HepG2 (cell line): ENCODE data around the gene SAPCD2. TPM values are rescaled to one million over a fixed set of nuclear protein-coding genes. Genes with fewer than 3 reads are reported as not detected.
A peak's percentile ranks its signal among the peaks of the same experiment; 100 is the strongest.

Experiments used
- ATAC-seq: fragments of 200-7000 bp; cut with Tn5 transposase; 3 replicates; pipeline ENCODE4 v1.9.1; 2020; ENCODE audit warnings: mild to moderate bottlenecking, moderate library complexity
- BruUV-seq: library from RNA; stranded (reverse); fragments of 400-500 nt; replicated peaks from 2 replicates; lab custom pipeline; 2021; lab: Mats Ljungman, UMichigan
- CTCF ChIA-PET: fragments of 300-600 bp; formaldehyde crosslinking; extraction: SDS; loops from one replicate; lab custom pipeline; 2021; ENCODE audit warnings: low total read pairs, inconsistent platforms, low intra/inter-chr PET ratio; lab: Yijun Ruan, JAX
- POLR2A ChIA-PET: fragments of 350-600 bp; sonication (Branson Sonifier 250); formaldehyde crosslinking; loops from one replicate; lab custom pipeline; 2020; ENCODE audit warnings: antibody characterized with exemption, inconsistent platforms; lab: Yijun Ruan, JAX
- DNase-seq: peaks from one replicate; pipeline ENCODE4 v3.0.0-alpha.2; 2015; ENCODE audit warnings: low spot score
- FAIRE-seq: peaks from 3 replicates; lab custom pipeline; 2011; peaks lifted over from hg19 to GRCh38; lab: Jason Lieb, UNC
- H2AFZ ChIP-seq: one replicate; pipeline ENCODE4 v1.6.1; 2011; ENCODE audit warnings: low read length, inconsistent platforms
- H3K27ac ChIP-seq: fragments of 300-600 bp; 3 replicates; pipeline ENCODE4 v1.8.0; 2011; ENCODE audit warnings: mixed run types, mild to moderate bottlenecking, mixed read lengths, low read length, inconsistent platforms; ENCODE audit not compliant: insufficient read depth; ENCODE audit errors: extremely low read length
- H3K27me3 ChIP-seq, 2 experiments: fragments of 200-600 bp in 1 of 2; 2 replicates in 1 of 2; 3 replicates in 1 of 2; pipeline versions ENCODE4 v1.6.0 to v1.8.0; 2011; ENCODE audit warnings: low read length in 2 of 2, mild to moderate bottlenecking in 2 of 2, moderate library complexity in 2 of 2, inconsistent platforms in 1 of 2; ENCODE audit not compliant: insufficient read depth in 2 of 2, control insufficient read depth in 1 of 2
- H3K36me3 ChIP-seq, 2 experiments: fragments of 200-600 bp in 1 of 2; replicated peaks in 1 of 2; 2 replicates in 1 of 2; 3 replicates in 1 of 2; pipeline versions ENCODE4 v1.5.1 to v1.8.0; 2011; ENCODE audit warnings: low read length in 2 of 2, inconsistent platforms in 1 of 2; ENCODE audit not compliant: insufficient read depth in 2 of 2, control insufficient read depth in 1 of 2
- H3K4me1 ChIP-seq: 2 replicates; pipeline ENCODE4 v1.5.1; 2012; ENCODE audit warnings: low read length, inconsistent platforms; ENCODE audit not compliant: insufficient read depth
- H3K4me2 ChIP-seq: 2 replicates; pipeline ENCODE4 v1.6.0; 2011; ENCODE audit warnings: low read depth, low read length, inconsistent platforms
- H3K4me3 ChIP-seq, 3 experiments: fragments of 200-600 bp in 1 of 3; sonication (generic), shearing (Covaris generic) in 1 of 3; replicated peaks in 1 of 3; 2 replicates each; pipeline ENCODE4 v1.5.1; 2011 to 2016; ENCODE audit warnings: low read length in 3 of 3, inconsistent platforms in 2 of 3, low read depth in 2 of 3, mild to moderate bottlenecking in 2 of 3, control low read depth in 1 of 3, mixed read lengths in 1 of 3; ENCODE audit not compliant: insufficient read depth in 1 of 3
- H3K79me2 ChIP-seq: one replicate; pipeline ENCODE4 v1.6.1; 2011; ENCODE audit warnings: low read length, inconsistent platforms; ENCODE audit not compliant: insufficient read depth
- H3K9ac ChIP-seq: 2 replicates; pipeline ENCODE4 v1.6.0; 2011; ENCODE audit warnings: mild to moderate bottlenecking, low read depth, low read length, inconsistent platforms; ENCODE audit not compliant: insufficient read depth
- H3K9me3 ChIP-seq: 2 replicates; pipeline ENCODE4 v1.5.1; 2012; ENCODE audit warnings: mild to moderate bottlenecking, low read length
- H4K20me1 ChIP-seq: 2 replicates; pipeline ENCODE4 v1.6.0; 2011; ENCODE audit warnings: inconsistent platforms, mild to moderate bottlenecking, low read length, moderate library complexity; ENCODE audit not compliant: insufficient read depth
- HNF4G ChIP-seq, 2 experiments: sonication (generic) in 1 of 2; formaldehyde crosslinking in 1 of 2; IDR thresholded peaks; 2 replicates each; pipeline versions ENCODE4 v1.4.0 to v1.6.1; 2011 to 2020; ENCODE audit warnings: borderline replicate concordance in 2 of 2, low read depth in 2 of 2, mild to moderate bottlenecking in 2 of 2, low read length in 1 of 2, missing genetic modification reagents in 1 of 2, moderate library complexity in 1 of 2
- ISX ChIP-seq: sonication (generic); formaldehyde crosslinking; conservative IDR thresholded peaks from 2 replicates; pipeline ENCODE4 v1.5.0; 2020; ENCODE audit warnings: missing genetic modification reagents
- KMT2B ChIP-seq: IDR thresholded peaks from 2 replicates; pipeline ENCODE4 v1.6.1; 2016; ENCODE audit warnings: missing genetic modification reagents, missing compliant biosample characterization
- MATR3 ChIP-seq: sonication (generic); formaldehyde crosslinking; IDR thresholded peaks from 2 replicates; pipeline ENCODE4 v1.4.0; 2020; ENCODE audit warnings: missing genetic modification reagents
- PAWR ChIP-seq: sonication (generic); formaldehyde crosslinking; IDR thresholded peaks from 2 replicates; pipeline ENCODE4 v1.4.0; 2020; ENCODE audit warnings: missing genetic modification reagents, mild to moderate bottlenecking, borderline replicate concordance
- RXRA ChIP-seq: sonication (generic); formaldehyde crosslinking; IDR thresholded peaks from 2 replicates; pipeline ENCODE4 v1.5.1; 2020; ENCODE audit warnings: missing genetic modification reagents
- ZBTB7B ChIP-seq: sonication (generic); formaldehyde crosslinking; IDR thresholded peaks from 2 replicates; pipeline ENCODE4 v1.4.0; 2020; ENCODE audit warnings: missing genetic modification reagents
- ZC3H13 ChIP-seq: sonication (generic); formaldehyde crosslinking; IDR thresholded peaks from 2 replicates; pipeline ENCODE4 v1.8.1; 2023; ENCODE audit warnings: mild to moderate bottlenecking, missing genetic modification reagents, moderate library complexity
- ZNF687 ChIP-seq: sonication (generic); formaldehyde crosslinking; IDR thresholded peaks from 2 replicates; pipeline ENCODE4 v1.5.1; 2020; ENCODE audit warnings: mild to moderate bottlenecking, missing genetic modification reagents, moderate library complexity
- ZNF770 ChIP-seq: sonication (generic); formaldehyde crosslinking; IDR thresholded peaks from 2 replicates; pipeline ENCODE4 v1.5.0; 2020; ENCODE audit warnings: mild to moderate bottlenecking, missing genetic modification reagents
- WGBS: methylation state at CpG from one replicate; pipeline ENCODE4 v1.1.6; 2017; ENCODE audit warnings: low lambda C conversion rate; 5-methylcytosine and 5-hydroxymethylcytosine counted together
- in situ Hi-C: cut with HindIII; loops from 2 replicates; pipeline ENCODE4 v1.10.0; 2017; ENCODE audit warnings: low pct_unique_long_range_greater_than_20kb; ENCODE audit not compliant: extremely low pct_ligation_motif_present
- intact Hi-C: fragments of 100-400 bp; cut with micrococcal nuclease; formaldehyde crosslinking; loops from one replicate; pipeline ENCODE4 v1.10.0; 2022; ENCODE audit not compliant: unreplicated experiment
- polyA plus RNA-seq, 8 experiments: library from polyadenylated mRNA; depleted of rRNA in 3 of 8; stranded (reverse) in 7 of 8; unstranded in 1 of 8; fragments of >200 nt; fragmentation: Illumina TruSeq in 4 of 8; extraction: Trizol in 4 of 8; gene quantifications; 2 replicates each; pipeline versions ENCODE4 v1.2.1 to v1.2.3, GENCODE V29; 2011 to 2016; ENCODE audit warnings: low read depth in 4 of 8, missing spikeins in 1 of 8, mixed read lengths in 1 of 8; ENCODE audit not compliant: insufficient read depth in 1 of 8
- total RNA-seq, 5 experiments: library from RNA; depleted of rRNA; stranded (reverse); fragments of >200 nt; fragmentation: Illumina TruSeq; extraction: Trizol; gene quantifications; 2 replicates each; pipeline ENCODE4 v1.2.3, GENCODE V29; 2016; ENCODE audit warnings: low read depth in 1 of 5

SAPCD2 gene
- total and polyA plus RNA-seq, 2 of the 13 experiments (the other 11 are each of a cell fraction or from before 2014, with no cell fraction given): 21.9 to 42.8 TPM

DNA sequence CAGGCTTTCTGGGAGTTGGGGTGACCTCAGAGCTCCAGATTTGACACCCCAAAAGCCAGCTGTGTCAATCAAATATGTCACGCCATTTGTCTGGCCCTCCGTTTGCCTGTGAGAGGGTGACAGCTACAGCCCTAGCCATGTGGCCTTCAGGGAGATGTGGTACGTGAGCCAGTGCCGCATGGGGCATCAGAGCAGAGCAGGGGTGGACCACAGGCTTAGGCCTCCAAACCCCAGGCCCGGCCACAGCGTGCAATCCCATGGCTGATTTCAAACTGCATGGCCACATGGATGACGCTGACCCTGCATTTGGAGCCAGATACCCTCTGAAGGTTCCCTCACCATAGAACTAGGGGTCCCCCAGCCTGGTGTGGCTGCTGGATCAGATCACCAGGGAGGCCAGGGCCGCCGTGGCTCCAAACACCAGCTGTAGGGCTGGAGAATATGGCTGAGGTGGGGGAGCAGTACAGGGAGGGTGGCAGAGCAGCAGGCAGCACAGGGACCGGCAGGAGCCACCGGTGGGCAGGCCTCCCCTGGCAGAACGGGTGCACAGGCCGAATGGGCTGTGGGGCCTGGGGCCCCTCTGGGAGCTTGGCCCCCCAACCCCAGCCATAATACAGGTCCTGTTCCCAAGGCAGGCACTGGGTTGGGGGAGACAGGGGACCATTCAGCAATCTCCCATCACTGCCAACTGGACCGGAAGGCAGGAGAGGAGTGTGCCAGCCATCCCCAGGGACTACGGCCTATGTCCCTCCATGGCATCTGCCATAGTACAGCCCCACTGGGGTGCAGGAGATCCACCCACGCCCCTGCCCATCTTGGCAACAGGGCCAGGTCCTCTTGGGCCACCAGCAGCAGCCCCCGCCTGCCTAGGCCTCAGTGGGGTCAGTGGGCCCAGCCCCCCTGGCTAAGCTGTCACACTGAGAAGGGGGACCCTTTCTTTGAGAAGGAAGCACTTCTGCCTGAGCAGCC, 1.5 kb downstream of the SAPCD2 start:
- peaks cover 13% of the 10 kb centered on the region for H3K79me2 ChIP-seq
- H3K4me1 ChIP-seq: peaks cover 42% of the 10 kb centered on the region
- POLR2A ChIA-PET: interaction anchor here (1.0 to 6.0 kb wide), 12 partner anchors 8 to 132 kb away, joined by 3 to 105 read pairs (median 5); partner anchors contain the start of genes ENTPD2, MAN1B1, NPDC1 and TPRN
- in situ Hi-C loops: no loop called here
- 7% methylated on average over 7 of the region's 17 CpGs for WGBS
- H3K36me3 ChIP-seq: peaks cover 3 to 16% of the 10 kb centered on the region in 2 experiments; a peak in 2 of 5 replicates
- H4K20me1 ChIP-seq: peaks cover 7% of the 10 kb centered on the region; the same call in 1 of the 2 replicates
- H2AFZ ChIP-seq: no peak overlapping the region
- no peaks in the 10 kb centered on the region; a peak in 1 of 5 replicates for H3K27me3 ChIP-seq
- no peak for FAIRE-seq
- DNase-seq: no peak
- H3K27ac ChIP-seq: peak overlapping the region; percentile 26
- peak overlapping the region; percentile 96 for H3K4me2 ChIP-seq
- ATAC-seq: peak; percentile 8; the same call in 2 of the 3 replicates
- intact Hi-C loops: no loop called here
- no TSS peak for BruUV-seq
- peak overlapping the region; percentile 58 to 88 (median 74) for H3K4me3 ChIP-seq
- H3K9me3 ChIP-seq: no peaks in the 10 kb centered on the region
- CTCF ChIA-PET: interaction anchor here (1.5 to 2.2 kb wide), 3 partner anchors 18 to 22 kb away, joined by 5 to 25 read pairs (median 12); partner anchors contain the start of genes MAN1B1 and NPDC1
- H3K9ac ChIP-seq: peak overlapping the region; percentile 67
- TF ChIP-seq ZBTB7B (CRISPR knock-in tag) (0 out of 2 replicates have a peak, but pooled peaks have one; percentile 12), KMT2B (CRISPR knock-in tag) (no peak), ISX (no peak), HNF4G (IDR thresholded peaks at IDR 0.05; ENCODE audit: borderline replicate concordance, low read depth, low read length) (no peak), HNF4G (CRISPR knock-in tag; IDR thresholded peaks at IDR 0.05; ENCODE audit: borderline replicate concordance, low read depth) (no peak), ZC3H13 (CRISPR knock-in tag) (0 out of 2 replicates have a peak, but pooled peaks have one; percentile 2), PAWR (CRISPR knock-in tag) (no peak), RXRA (CRISPR knock-in tag) (no peak), MATR3 (CRISPR knock-in tag) (no peak), ZNF770 (CRISPR knock-in tag) (0 out of 2 replicates have a peak, but pooled peaks have one; percentile 9), ZNF687 (CRISPR knock-in tag) (peak; percentile 79)
